ENCODE data around the gene COL26A1.
"Not testable (repeated sequence)": the region's sequence is repeated elsewhere in the genome, so short reads cannot be mapped to it uniquely, and the experiment has no call there.

The COL26A1 gene

DNA sequence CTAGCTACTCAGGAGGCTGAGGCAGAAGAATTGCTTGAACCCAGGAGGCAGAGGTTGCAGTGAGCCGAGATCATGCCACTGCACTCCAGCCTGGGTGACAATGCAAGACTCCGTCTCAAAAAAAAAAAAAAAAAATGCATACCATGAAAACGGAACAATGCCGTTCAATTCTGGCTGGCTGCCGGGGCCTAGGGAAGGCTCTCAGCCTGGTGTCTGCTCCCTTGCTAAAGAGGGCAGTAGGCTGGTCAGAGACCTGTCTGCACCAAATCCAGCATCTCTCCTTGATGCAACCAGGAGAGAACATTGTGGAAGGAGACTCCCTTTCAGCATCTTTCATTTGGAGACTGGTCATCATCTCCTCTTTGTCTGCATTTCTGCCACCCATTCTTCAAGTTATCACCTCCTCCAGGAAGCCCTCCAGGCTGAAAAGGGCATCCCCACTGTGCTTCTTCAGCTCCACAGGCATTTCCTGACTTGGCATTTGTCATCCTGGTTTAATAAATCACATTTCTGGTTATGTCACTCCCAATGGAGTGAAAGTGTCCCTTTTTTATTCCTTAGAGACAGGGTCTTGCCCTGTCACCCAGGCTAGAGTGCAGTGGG is 241.8 kb downstream of the COL26A1 start:
- DNase-seq = no peak

DNA sequence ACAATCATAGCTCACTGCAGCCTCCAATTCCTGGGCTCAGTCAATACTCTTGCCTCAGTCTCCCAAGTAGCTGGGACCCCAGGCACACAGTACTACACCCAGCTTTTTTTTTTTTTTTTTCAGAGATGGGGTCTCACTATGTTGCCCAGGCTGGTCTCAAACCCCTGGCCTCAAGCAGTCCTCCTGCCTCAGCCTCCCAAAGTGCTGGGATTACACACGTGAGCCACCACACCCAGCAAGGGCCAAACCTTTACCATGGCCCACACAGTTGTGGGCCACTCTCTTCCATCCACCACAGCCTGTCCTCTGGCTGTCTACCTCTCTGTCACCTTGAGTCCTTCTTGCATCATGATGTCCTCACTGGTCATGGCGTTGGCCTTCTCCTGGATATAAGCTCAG is 242.3 kb downstream of the COL26A1 start:
- DNase-seq = not testable (repeated sequence)

DNA sequence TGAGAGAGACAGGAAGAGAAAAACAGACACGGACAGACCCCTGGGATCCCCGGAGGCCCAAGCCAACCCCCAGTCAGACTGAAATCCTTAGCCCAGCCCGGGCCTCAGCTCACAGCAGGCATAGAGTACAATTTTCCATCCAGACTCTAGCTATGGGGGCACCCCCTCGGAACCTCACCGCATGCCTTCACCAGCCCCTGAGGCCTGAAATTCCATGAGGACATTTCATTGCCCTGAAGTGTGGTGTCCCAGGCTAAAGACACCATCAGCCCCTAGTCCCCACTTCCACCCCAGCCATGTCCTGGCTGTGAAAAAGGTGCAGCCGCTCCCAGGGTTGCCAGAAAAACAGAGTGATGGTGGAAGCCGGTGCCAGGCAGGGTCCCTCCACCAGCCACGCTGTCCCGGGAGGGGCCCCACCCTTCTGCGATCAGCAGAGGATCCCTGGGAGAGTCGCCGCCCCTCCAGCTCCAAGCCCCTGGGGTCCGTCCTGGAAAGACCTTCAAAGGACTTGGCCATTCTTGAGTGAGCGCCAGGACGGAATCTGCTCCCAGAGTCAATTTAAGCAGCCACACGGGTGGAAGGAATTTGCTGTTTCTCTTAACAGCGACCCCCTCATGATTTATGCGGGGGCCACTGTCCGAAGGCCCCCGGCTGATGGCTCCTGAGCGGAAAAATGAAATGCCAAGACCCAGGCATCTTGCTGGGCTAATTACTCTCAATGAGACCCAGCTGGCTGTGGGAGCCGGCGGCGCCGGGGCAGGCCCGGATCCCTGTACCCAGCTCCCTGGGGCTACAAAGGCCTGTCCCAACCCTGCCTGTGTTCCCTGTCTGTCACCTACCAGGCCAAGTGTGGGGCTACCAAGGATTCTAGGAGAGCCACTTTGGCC is 243.2 kb downstream of the COL26A1 start:
- DNase-seq = no peak

DNA sequence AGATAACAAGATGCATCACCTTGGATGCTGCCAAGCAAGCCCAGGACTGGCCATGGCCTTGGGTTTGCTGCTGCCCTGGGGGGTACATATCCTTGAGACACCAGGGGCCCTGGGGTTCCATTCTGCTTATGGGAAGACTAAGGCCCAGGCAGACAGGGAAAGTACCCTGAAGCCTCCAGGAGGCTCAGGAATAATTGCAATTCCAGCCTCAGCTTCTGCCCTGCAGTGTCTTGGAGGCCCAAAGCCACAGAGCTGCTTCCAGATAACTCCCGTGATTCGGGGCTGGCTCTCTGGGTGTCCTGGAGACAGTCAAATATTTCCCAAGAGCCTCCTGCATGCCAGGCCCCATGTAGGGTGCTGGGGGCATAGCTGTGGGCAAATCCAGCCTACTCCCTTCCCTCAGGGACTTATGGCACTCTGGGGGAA is 243.8 kb downstream of the COL26A1 start:
- no peak for DNase-seq

Measured in GF-D8 (cell line).